Bronchial epithelial cell (primary cell): ENCODE results near the gene TRA2B. TPM values are rescaled to one million over a fixed set of nuclear protein-coding genes. Genes with fewer than 3 reads are reported as not detected.
A peak's percentile ranks its signal among the peaks of the same experiment; 100 is the strongest.

Experiments used
- DNase-seq: peaks from one replicate; pipeline ENCODE4 v3.0.0-alpha.2; 2010; ENCODE audit warnings: low read depth
- FAIRE-seq: peaks from 2 replicates; lab custom pipeline; 2011; peaks lifted over from hg19 to GRCh38; lab: Jason Lieb, UNC
- H3K27me3 ChIP-seq: 2 replicates; pipeline ENCODE4 v1.5.1; 2011; ENCODE audit warnings: low read length; ENCODE audit not compliant: control insufficient read depth, insufficient read depth
- H3K36me3 ChIP-seq: 2 replicates; pipeline ENCODE4 v1.5.1; 2011; ENCODE audit warnings: low read length; ENCODE audit not compliant: control insufficient read depth, insufficient read depth
- H3K4me3 ChIP-seq: 2 replicates; pipeline ENCODE4 v1.5.1; 2011; ENCODE audit warnings: mild to moderate bottlenecking, low read depth, low read length, control low read depth
- total RNA-seq: library from RNA; depleted of rRNA; stranded (reverse); fragments of >200 nt; gene quantifications from 2 replicates; pipeline ENCODE4 v1.2.1, GENCODE V29; 2014
- TF ChIP-seq, protein P1 (sequence below): IDR thresholded peaks from 2 replicates; pipeline ENCODE4 v1.5.1; 2011; ENCODE audit warnings: mild to moderate bottlenecking, moderate library complexity, low read length, control low read depth, inconsistent platforms; ENCODE audit not compliant: insufficient read depth, severe bottlenecking

Gene TRA2B
- 192 and 202 TPM in 2 replicates for total RNA-seq

DNA sequence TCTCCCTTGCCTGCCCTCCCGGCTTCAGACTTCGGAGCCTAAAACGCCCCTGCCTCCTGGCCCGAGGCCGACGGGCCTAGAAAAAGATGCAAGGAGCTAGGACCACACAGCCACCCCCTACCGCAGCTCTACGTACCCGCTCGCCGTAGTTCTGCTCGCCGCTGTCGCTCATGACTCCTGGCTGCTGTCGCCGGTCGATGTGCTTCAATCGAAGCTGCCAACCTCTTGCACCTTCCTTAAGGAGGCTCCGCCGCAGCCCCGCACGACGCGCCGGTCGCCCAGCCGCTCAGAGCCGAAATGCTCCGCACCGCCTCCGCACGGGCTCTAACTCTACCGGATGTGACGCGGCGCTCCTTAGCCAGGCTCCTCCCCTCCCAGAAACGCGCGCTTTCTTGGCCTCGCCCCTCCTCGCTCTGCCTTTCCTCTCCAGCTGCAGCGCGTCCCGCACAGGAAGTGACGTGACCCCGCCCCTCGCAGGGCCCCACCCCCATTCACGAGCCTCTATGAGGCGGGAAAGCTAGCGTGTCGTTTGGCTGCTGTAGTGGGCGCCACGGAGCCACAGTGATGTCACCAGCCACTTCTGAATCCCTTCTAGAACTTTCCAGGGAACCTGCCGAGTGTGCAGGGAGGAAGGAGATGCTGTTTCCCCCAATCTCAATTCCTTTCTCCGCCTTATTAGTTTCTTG, at the start of gene TRA2B:
Gene TRA2B (minus strand): TSS at position 326 of the 686 bp plus-strand sequence. CDS start 154 bp downstream, at position 172.
- peaks cover 1% of the 10 kb centered on the region for H3K36me3 ChIP-seq
- FAIRE-seq (no peak), DNase-seq (peak; percentile 92)
- TF ChIP-seq, protein P1, sequence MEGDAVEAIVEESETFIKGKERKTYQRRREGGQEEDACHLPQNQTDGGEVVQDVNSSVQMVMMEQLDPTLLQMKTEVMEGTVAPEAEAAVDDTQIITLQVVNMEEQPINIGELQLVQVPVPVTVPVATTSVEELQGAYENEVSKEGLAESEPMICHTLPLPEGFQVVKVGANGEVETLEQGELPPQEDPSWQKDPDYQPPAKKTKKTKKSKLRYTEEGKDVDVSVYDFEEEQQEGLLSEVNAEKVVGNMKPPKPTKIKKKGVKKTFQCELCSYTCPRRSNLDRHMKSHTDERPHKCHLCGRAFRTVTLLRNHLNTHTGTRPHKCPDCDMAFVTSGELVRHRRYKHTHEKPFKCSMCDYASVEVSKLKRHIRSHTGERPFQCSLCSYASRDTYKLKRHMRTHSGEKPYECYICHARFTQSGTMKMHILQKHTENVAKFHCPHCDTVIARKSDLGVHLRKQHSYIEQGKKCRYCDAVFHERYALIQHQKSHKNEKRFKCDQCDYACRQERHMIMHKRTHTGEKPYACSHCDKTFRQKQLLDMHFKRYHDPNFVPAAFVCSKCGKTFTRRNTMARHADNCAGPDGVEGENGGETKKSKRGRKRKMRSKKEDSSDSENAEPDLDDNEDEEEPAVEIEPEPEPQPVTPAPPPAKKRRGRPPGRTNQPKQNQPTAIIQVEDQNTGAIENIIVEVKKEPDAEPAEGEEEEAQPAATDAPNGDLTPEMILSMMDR: peak; percentile 22
- H3K4me3 ChIP-seq: peak within 1 kb of the TSS; percentile 100
- H3K27me3 ChIP-seq: no peaks in the 10 kb centered on the region

DNA sequence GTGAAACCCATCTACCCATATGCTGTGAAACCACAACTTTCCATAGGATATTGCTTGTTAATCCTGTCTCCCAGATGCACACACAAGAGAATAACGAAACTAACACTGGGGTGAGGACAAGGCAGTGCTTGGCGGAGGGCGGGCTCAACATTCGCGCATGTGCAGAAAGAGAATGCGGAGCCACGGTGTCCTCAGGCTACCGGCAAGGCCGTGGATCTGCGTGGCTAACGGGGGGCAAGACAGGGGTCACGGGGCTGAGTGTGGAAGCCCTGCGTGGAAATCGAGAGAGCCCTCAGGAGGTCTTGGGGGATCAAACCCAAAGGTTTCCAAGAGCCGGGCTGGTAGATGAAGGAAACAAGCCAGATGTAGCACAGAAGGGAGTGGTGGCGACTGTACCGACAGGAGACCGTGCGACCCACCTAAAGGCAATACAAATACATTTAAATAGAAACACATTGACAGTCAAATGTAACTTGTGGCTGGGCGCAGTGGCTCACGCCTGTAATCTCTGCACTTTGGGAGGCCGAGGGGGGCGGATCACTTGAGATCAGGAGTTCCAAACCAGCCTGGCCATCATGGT, 48.5 kb upstream of the TRA2B start:
- Histone ChIP-seq H3K27me3 (no peaks in the 10 kb centered on the region), H3K4me3 (no peak overlapping the region), H3K36me3 (no peaks in the 10 kb centered on the region)
- TF ChIP-seq, protein P1: no peak
- DNase-seq (no peak), FAIRE-seq (no peak)

DNA sequence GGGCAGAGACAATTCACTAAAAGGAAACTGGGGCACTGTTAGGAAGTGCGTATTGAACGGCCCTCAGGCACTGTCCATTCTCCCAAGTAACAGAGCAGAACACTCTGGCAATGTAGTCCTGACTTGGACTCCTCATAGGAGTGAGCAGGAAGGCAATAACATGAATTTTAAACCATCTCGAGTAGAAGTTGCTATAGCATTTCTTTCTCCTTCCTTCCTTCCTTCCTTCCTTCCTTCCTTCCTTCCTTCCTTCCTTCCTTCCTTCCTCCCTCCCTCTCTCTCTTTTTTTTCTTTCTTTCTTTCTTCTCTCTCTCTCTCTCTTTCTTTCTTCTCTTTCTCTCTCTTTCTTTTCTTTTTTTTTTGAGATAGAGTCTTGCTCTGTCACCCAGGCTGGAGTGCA, 46.4 kb upstream of the TRA2B start:
- H3K36me3 ChIP-seq: peaks cover 2% of the 10 kb centered on the region
- H3K27me3 ChIP-seq: no peaks in the 10 kb centered on the region
- FAIRE-seq (no peak), DNase-seq (no peak)
- H3K4me3 ChIP-seq: no peak overlapping the region
- TF ChIP-seq, protein P1: no peak

DNA sequence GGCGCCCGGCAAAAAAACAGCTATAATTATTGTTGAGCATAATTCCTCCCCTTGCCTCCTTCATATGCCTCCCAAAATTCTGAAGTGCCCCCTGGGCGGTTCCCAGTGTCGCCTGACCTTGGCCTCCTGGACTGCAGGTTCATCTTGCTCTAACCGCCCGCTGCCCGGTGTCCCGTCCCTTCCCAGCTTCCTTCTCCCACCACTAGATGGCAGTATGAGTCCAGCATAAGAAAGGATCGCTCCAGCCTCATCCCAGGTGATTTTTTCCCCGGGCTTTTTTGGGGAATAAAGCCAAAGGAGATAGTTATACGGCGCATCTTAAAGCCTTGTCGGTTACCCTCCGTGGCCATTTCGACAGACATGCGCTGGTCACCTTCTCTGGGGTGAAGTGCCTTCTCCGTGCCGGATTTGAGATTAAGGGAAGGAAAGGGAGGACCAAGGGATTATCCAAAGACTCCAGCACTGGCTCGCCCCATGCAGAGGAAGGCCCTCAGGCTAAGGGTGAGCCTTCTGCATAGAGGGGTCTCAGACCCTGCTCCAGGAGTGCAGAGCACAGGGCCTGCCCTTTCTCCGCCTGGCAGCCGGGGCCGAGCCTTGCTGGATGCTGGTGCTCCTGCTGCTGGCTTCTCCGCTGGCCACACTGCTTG, 45.8 kb upstream of the TRA2B start:
- FAIRE-seq (no peak), DNase-seq (peak; percentile 51)
- Histone ChIP-seq H3K27me3 (no peaks in the 10 kb centered on the region), H3K4me3 (no peak overlapping the region), H3K36me3 (peaks cover 3% of the 10 kb centered on the region)
- TF ChIP-seq, protein P1: peak; percentile 81

DNA sequence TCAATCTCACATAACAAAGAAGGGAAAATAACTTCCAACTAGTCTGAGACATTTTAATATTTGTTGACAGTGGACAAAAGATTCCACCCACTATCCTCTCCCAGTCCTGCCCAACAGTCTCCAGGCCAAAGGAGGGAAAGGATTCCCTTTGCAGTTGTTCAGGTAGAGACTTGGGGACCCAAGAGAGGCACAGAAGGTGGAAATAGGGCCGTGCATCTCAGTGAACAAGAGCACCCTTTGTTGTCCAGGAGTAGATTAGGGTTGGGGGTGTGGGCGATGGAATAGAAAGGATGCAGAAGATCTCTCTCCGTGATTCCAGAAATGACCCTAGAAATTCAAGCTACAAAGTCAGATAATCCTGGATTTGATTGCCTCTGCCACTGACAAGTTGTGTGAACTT, 44.8 kb upstream of the TRA2B start:
- TF ChIP-seq, protein P1: no peak
- peaks cover 5% of the 10 kb centered on the region for H3K36me3 ChIP-seq
- DNase-seq: no peak
- no peak overlapping the region for H3K4me3 ChIP-seq
- no peak for FAIRE-seq
- H3K27me3 ChIP-seq: no peaks in the 10 kb centered on the region
